DMS79 treated with DMSO at 0.1 percent for 48 hours (cell line): Measurements from ENCODE around the gene DGKA.
"Not testable (repeated sequence)": the region's sequence is repeated elsewhere in the genome, so short reads cannot be mapped to it uniquely, and the experiment has no call there.

Experiments used
- DNase-seq: peaks from one replicate; lab custom pipeline; 2025; lab: John Stamatoyannopoulos, UW

DGKA gene

GRCh38 chr12:55969356-55969755 is 38.4 kb downstream of the DGKA start:
- DNase-seq, result no peak

- no peak for DNase-seq
Observed at GRCh38 chr12:55970775-55971174, 39.8 kb downstream of the DGKA start.

- no peak for DNase-seq
Observed at GRCh38 chr12:55972042-55972441, 41.1 kb downstream of the DGKA start.

GRCh38 chr12:55972456-55972855 is 41.5 kb downstream of the DGKA start:
- DNase-seq, result no peak

GRCh38 chr12:55972911-55973598 is 42.1 kb downstream of the DGKA start:
- no peak for DNase-seq

- DNase-seq, result peak; percentile 96
Observed at GRCh38 chr12:55973599-55974307, 42.8 kb downstream of the DGKA start, which contains the start of gene RAB5B. Gene RAB5B (plus strand): TSS chr12:55974078. CDS start chr12:55986961, 12,883 bp downstream.

GRCh38 chr12:55974308-55974730 is 43.4 kb downstream of the DGKA start:
- DNase-seq, result peak; percentile 2

- no peak for DNase-seq
Observed at GRCh38 chr12:55978393-55978792, 47.4 kb downstream of the DGKA start.

- DNase-seq, result no peak
Observed at GRCh38 chr12:55979069-55979468, 48.1 kb downstream of the DGKA start.

GRCh38 chr12:55981882-55982281 is 50.9 kb downstream of the DGKA start:
- DNase-seq, result not testable (repeated sequence)

GRCh38 chr12:55982319-55982936 is 51.5 kb downstream of the DGKA start:
- no peak for DNase-seq

GRCh38 chr12:55983232-55983842 is 52.4 kb downstream of the DGKA start:
- DNase-seq, result no peak

GRCh38 chr12:55984861-55985260 is 53.9 kb downstream of the DGKA start:
- DNase-seq, result no peak

- no peak for DNase-seq
Observed at GRCh38 chr12:55985341-55985740, 54.4 kb downstream of the DGKA start.

- not testable (repeated sequence) for DNase-seq
Observed at GRCh38 chr12:55985976-55986375, 55.0 kb downstream of the DGKA start.

- DNase-seq, result no peak
Observed at GRCh38 chr12:55991110-55991509, 60.1 kb downstream of the DGKA start.

GRCh38 chr12:55993230-55993853 is 62.4 kb downstream of the DGKA start:
- DNase-seq, result no peak

- DNase-seq, result no peak
Observed at GRCh38 chr12:55995366-55995765, 64.4 kb downstream of the DGKA start.

GRCh38 chr12:55996201-55996714 is 65.3 kb downstream of the DGKA start:
- DNase-seq, result peak; percentile 45

- peak; percentile 76 for DNase-seq
Observed at GRCh38 chr12:55996715-55997534, 66.0 kb downstream of the DGKA start, which contains the start of gene SUOX. Gene SUOX (plus strand): TSS chr12:55997276. CDS start chr12:56002222, 4,946 bp downstream.

- no peak for DNase-seq
Observed at GRCh38 chr12:55997535-55997859, 66.5 kb downstream of the DGKA start.
